Fibroblast of the conjunctiva (primary cell): ENCODE results near the gene COMT.
A peak's percentile ranks its signal among the peaks of the same experiment; 100 is the strongest.

Experiments
- DNase-seq: peaks from one replicate; pipeline ENCODE4 v3.0.0-alpha.2; 2010; ENCODE audit warnings: low read depth

The COMT gene

DNA sequence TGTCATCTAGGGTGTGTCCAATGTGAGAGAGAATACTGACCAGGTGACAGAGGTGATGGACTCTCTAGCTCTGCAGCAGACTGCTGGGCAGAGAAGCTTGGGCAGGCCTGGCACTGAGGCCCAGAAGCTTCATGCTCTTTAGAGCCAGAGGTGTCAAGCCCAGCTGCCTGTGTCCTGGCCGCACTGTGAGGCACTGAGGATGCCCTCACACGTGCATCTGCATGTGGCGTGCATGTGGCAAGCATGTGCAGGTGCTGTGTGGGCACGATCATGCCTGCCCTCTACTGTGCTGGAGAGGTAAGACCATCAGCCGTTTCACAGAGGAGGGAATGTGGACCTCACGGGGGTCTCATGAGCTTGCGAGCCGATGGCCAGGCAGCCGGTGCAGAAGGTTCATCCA, 15.9 kb downstream of the COMT start:
- DNase-seq, result no peak

DNA sequence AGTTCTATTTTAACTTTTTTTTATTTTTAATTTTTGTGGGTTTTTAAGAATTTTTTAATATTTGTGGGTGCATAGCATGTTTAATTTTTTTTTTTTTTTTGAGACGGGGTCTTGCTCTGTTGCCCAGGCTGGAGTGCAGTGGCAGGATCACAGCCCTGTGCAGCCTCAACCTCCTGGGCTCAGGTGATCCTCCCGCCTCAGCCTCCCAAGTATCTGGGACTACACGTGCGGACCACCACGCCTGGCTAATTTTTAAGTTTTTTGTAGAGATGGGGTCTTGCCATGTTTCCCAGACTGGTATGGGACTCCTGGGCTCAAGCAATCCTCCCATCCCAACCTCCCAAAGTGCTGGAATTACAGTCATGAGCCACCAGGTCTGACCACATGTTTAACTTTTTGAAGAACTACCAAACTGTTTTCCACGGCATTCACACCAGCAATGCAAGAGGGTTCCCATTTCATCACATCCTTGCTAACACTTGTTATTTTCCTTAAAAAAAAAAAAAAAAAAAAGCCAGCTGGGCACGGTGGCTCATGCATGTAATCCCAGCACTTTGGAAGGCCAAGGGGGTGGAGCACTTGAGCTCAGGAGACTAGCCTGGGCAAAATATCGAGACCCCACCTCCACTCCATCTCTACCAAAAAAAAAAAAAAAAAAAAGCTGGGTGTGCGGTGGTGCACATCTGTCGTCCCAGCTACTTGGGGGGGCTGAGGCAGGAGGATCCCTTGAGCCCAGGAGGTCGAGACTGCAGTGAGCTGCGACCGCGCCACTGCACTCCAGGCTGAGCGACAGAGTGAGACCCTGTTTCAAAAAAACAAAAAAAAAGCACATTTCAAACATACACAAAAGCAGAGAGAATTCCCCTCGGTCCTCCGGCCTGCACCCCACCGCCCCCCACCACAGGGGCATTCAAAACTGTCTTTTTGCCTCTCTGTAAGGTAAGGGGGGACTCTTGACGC, 16.8 kb downstream of the COMT start:
- no peak for DNase-seq

DNA sequence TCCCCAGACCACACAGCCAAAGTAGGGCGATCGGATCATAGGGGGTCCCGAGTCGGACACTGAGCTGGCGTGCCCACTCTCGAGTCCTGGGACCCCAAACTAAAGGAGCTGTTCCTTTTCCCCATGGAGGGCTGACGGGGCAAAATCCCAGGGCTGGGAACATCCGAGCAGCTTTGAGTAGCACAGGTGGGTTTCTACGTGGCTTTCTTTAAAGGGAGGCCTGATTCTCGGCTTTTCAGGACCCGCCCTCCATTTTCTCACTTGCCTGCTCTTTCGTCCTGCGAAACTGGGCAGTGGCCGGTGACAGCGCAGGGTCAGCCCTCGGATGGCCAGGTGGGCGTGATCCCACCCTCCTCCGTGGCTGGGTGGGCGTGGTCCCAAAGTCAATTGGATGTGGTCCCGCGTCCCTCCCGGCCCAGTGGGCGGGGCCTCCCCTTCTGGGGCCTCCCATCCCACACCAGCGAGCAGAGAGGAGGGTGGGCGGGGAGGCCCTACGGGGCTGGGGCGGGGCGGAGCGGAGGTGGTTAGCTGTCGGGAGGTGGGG, 17.5 kb downstream of the COMT start:
- no peak for DNase-seq

DNA sequence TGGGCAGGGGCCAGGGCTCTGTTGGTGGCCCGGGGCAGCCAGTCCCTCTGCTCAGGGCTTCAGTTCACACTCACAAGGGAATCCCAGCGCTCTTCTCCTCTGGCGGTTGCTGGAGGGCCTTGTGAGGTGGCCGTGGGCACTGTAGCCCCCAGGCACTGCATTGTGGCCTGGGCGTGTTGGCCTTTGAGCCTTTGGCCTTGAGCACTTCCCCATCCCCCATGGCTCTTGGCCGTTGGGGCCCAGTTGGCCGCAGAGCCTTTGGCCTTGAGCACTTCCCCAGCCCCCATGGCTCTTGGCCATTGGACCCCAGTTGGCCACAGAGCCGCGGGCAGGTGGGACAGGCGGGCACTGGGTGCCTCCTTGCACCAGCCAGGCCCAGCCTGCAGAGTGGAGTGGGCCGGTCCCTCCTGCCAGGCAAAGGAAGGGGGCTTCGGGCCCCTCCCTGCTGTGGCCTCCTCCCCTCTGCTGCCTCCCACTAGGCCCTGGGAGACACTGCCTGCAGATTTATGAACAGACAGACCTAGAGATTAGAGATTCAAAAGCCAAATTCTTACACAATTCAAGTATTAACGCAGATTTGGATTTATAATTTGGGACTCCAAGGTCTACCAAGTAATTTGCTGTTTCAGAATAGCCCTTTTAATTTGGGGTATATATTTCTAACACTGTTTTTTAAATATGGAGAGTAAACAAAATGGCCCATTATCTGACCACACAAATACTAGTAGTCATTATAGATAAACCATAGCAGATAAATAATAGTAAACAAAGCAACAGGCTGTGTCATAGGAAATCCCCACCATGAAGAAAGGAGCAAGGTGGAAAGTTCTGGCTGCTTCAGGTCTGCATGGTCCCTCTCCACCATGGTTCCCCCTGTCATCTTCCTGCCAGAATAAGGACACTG, 18.3 kb downstream of the COMT start:
- DNase-seq, result no peak

DNA sequence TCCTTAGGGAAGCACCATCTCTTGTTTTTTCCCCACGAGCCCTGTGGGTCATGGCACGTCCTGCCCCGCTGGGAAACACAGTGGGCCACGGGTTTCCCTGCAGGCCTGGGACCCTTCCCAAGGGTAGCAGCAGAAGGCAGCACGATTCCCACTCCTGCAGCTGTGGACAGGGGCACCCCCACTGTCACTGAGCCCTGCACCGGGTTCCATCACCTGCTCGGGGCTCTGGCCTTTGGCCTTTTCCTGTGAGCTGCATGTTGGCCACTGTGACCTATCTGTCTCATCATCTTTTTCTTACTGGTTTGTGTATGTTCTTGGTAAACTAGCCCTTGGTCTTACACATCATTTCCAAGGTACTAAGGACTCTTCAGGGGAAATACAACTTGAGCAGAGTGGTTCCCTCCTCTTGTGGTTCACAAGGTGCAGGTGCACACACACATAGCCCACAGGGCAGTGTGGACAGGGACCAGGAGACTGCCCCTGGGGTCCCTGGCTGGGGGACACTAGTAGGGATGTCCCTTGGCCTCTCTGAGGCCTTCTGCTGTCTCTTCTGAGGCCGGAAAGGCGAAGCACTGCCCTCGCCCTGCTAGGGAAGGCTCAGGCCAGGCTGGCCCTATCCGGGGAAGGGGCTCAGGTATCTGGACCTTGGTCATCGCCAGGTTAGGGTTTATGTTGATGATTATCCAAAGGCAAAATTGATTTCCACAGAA, 19.1 kb downstream of the COMT start:
- DNase-seq, result no peak

DNA sequence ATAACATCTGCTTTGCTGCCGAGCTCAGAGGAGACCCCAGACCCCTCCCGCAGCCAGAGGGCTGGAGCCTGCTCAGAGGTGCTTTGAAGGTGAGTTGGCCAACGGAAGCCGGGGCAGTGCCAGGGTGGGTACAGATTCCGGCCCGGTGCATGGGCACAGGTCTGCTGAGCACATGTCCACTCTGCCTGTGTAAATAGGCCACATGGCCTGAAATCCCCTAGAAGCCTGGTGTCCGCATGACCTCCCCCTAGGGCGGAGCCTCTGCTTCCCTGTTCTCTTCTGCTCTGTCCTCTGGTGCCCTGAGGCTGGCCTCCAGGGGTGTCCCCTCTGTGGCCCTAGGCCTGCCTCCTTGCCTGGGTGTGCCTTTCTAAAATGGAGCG, 19.6 kb downstream of the COMT start:
- no peak for DNase-seq

DNA sequence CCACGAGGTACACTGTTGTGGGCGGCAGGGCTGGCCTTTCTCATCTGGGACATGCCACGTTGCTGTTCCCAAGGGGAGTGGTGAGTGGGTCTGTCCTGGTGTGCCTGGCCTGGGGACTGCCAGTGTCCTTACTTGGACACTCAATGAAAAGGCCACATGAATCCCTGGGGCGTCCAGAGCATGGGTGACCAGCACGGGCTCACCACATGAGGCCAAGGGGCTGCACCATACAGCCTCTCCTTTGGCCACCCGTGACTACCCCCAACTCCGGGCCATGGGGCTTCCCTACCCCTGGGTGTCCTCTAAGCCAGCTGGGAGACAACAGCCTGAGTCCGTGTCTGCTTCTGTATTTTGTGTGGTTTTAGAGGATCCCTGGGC, 20.3 kb downstream of the COMT start:
- no peak for DNase-seq

DNA sequence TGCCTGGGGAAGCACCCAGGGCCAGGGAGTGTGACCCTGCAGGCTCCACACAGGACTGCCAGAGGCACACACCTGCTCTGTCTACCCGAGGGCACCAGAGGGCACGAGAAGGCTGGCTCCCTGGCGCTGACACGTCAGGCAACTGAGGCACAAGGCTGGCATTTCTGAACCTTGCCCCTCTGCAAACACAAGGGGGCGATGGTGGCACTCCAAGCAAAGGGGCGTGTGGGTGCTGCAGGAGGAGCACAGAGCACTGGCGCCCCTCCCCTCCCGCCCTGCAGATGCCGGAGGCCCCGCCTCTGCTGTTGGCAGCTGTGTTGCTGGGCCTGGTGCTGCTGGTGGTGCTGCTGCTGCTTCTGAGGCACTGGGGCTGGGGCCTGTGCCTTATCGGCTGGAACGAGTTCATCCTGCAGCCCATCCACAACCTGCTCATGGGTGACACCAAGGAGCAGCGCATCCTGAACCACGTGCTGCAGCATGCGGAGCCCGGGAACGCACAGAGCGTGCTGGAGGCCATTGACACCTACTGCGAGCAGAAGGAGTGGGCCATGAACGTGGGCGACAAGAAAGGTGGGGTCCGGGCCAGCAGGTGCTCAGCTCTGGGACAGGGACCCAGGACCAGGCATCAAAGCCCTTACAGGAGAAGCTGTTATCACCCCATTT, 20.8 kb downstream of the COMT start:
- peak; percentile 72 for DNase-seq

DNA sequence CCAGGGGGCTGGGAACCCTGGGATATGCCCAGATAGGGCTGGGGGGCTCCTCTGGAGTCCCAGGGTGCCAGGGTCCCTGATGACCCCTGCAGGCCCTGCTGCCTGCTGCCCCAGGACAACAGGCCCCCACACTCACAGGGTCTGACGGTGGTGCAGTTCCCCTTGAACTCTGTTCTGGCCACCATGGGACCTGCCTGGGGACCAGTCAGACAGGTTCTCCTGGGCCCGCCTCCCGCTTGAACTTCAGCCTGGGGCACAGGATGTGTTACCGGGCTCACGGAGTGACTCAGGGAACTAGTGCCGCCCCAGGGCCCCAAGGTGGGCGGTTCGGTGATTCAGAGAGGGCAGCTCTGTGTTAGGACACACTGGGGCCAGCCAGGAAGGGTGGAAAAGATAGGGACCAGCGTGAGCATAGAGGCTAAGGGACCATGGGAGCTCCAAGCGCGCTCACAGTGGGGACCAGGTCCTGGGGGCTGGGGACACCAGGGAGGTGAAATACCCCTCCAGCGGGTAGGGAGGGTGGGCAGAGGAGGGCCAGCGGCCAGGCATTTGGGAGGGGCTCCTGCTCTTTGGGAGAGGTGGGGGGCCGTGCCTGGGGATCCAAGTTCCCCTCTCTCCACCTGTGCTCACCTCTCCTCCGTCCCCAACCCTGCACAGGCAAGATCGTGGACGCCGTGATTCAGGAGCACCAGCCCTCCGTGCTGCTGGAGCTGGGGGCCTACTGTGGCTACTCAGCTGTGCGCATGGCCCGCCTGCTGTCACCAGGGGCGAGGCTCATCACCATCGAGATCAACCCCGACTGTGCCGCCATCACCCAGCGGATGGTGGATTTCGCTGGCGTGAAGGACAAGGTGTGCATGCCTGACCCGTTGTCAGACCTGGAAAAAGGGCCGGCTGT, 21.6 kb downstream of the COMT start:
- no peak for DNase-seq

DNA sequence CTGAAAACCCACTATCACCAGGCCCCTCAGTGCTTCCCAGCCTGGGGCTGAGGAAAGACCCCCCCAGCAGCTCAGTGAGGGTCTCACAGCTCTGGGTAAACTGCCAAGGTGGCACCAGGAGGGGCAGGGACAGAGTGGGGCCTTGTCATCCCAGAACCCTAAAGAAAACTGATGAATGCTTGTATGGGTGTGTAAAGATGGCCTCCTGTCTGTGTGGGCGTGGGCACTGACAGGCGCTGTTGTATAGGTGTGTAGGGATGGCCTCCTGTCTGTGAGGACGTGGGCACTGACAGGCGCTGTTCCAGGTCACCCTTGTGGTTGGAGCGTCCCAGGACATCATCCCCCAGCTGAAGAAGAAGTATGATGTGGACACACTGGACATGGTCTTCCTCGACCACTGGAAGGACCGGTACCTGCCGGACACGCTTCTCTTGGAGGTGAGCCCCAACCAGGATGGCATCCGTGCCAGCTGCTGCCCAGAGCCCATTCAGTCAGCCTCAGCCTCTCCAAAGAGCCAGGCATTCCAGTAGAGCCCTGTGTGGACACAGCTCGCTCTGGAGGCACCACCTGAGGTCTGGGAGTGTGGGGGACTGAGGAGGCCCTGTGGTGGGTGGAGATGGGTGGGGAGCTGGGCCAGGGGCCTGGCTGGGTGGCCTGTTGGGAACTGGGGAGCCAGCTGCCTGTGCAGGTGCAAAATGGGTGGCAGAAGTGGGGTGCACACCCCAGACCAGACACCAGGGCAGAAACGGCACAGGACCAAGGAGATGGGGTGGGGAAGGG, 22.5 kb downstream of the COMT start:
- DNase-seq, result no peak

DNA sequence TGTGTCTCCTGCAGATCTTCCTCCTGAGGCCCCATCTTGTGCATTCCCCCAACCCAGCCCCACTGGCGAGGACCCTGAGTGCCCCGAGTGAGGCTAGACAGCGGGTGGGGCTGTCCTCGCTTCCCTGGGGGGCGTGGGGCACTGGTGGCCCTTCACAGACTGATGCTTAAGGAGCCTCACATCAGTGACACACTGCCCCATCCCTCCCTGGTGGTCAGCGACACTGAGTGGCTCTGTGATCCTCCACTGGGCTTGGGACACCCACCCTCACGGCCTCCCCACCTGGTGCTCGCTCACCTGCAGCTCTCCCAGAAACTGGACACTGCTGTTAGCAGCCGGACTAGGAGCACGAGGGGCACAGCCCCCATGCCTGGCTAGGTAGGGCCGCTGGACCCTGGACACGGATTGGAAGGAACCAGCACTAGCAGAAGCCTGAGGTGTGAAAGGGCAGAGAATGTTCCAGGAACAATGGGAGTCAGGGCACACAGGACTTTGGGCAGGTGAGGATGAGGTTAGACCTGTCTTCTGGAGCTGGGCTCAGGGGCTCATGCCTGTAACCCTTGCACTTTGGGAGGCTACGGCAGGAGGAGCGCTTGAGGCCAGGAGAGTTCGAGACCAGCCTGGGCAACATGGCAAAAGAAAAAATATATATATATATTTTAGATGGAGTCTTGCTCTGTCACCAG, 23.3 kb downstream of the COMT start:
- no peak for DNase-seq

DNA sequence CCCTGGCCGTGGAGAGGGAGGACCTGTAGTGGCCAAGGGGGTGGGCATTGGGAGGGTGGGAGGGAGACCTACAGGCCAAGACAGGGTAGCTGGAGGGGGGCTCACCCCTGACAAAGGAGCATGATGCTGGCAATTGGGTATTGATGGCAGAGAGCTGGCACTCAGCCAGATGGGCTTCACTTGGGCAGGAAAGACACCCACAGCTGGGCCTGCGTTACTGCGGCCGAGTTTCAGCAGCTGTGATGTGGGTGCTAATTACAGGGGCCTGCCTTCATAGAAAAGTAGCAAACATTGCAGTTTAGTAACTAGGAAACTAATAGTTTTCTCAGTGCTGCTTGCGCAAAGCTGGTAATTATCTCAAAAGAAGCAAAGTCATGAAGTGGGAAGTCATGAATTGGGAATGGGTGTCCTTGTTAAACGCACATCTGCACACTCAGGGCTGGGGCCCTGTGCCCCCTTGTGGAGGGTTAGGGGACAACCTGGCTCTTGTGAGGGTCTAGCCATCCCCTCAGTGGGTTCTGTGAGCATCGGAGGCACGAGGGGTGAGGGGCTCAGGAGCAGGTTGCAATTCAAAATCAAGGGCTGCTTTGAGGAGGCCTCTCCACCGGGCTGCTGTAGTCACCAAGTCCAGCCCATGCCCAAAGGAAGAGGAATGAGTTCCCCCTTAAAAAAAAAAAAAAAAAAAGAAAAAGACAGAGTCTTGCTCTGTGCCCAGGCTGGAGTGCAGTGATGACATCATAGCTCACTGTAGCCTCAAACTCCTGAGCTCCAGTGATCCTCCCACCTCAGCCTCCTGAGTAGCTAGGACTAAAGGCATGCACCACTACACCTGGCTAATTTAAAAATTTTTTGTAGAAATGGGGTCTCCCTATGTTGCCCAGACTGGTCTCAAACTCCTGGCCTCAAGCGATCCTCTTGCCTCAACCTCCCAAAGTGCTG, 24.5 kb downstream of the COMT start:
- DNase-seq, result no peak

DNA sequence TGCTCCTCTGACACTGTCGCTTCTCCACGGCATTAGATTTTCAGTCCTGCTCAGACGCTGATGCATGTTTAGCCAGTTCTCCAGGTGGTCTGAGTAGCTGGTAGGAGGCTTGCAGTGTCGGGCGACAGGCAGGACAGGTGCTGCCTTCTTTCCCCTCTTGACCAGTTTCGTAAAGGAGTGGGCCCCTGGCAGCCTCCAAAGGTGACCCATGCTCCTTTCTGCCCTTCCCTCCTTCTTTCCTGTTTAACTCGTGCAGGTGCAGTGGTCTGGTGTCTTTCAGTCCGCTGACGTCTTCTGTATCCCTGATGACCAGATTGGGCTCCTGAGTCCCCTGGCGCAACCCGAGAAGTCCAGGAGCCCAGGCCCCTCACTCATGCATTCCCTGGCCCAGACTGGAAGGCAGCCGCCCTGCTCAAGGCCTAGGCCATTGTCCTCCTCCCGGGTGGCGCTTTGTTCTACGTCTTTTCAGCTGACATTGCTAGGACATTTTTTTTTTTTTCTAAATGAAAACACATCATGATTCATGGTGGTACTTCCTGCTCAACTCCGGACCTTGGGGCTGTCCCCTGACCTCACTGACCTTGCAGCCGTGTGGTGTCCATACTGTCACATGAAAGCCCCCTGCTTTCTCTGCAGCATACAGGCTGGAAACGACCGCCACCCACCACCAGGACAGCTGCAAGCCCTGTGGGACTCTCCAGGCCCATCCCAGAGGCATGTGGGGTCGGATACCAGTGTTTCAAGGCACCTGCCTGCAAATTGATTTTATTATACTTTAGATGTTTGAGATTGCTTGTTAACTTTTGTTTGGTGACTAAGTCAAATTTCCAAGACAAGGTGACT, 25.6 kb downstream of the COMT start:
- DNase-seq, result no peak

DNA sequence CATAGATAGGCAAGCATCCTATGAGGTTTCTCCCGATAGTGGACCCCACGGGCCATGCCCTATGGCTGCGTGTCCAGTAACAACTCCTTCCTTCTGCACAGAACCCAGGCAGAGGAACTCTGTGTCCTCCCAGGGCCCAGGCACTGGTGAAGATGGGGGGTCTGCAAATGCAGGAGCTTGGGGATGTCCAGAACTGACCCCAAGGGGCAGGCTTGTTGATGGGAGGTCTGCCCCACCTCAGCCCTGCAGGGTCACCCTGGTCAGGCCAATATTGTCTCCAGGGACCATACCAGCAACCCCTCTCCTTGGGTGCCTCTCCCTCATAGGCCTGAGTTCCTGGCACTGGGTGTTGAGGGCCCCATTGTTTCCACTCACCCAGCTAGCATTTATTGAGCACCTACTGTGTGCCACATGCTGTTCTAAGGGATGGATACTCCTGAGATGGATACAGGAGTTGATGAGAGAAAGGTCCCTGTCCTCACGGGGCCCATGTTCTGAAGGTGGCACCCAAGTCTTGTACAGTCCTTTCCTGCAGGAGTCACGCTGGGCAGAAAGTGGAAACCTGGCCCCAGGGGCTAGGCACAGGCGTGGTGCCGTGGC, 26.4 kb downstream of the COMT start:
- no peak for DNase-seq

DNA sequence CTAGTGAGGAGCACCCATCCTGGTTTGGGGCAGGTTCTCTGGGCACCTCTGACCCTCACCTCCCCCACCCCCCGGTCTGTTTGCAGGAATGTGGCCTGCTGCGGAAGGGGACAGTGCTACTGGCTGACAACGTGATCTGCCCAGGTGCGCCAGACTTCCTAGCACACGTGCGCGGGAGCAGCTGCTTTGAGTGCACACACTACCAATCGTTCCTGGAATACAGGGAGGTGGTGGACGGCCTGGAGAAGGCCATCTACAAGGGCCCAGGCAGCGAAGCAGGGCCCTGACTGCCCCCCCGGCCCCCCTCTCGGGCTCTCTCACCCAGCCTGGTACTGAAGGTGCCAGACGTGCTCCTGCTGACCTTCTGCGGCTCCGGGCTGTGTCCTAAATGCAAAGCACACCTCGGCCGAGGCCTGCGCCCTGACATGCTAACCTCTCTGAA, 26.9 kb downstream of the COMT start:
- no peak for DNase-seq

DNA sequence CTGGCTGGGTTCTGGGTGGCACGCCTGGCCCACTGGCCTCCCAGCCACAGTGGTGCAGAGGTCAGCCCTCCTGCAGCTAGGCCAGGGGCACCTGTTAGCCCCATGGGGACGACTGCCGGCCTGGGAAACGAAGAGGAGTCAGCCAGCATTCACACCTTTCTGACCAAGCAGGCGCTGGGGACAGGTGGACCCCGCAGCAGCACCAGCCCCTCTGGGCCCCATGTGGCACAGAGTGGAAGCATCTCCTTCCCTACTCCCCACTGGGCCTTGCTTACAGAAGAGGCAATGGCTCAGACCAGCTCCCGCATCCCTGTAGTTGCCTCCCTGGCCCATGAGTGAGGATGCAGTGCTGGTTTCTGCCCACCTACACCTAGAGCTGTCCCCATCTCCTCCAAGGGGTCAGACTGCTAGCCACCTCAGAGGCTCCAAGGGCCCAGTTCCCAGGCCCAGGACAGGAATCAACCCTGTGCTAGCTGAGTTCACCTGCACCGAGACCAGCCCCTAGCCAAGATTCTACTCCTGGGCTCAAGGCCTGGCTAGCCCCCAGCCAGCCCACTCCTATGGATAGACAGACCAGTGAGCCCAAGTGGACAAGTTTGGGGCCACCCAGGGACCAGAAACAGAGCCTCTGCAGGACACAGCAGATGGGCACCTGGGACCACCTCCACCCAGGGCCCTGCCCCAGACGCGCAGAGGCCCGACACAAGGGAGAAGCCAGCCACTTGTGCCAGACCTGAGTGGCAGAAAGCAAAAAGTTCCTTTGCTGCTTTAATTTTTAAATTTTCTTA, 27.8 kb downstream of the COMT start:
- no peak for DNase-seq
